GM19240 (cell line): ENCODE measurements around the gene RPTOR.

Source experiments
- DNase-seq: peaks from one replicate; pipeline ENCODE4 v3.0.0; 2011; ENCODE audit warnings: low spot score; ENCODE audit not compliant: insufficient read length

Gene RPTOR

GRCh38 chr17:80829166-80829813 lies 284.7 kb downstream of the RPTOR start:
- no peak for DNase-seq

- DNase-seq, result no peak
Measured at GRCh38 chr17:80830020-80830780, 285.6 kb downstream of the RPTOR start.

DNA sequence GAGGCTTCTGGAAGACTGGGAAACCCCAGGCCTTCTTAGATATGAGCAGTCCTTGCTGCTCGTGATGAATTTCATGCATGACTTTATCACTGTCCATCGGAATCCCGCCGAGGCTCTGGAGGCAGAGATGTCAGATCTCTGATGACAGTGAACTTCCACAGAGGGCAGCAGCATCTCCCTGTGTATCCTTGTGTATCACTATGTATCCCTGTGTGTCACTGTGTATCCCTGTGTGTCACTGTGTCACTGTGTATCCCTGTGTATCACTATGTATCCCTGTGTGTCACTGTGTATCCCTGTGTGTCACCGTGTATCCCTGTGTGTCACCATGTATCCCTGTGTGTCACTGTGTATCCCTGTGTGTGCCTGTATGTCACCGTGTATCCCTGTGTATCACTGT lies 286.9 kb downstream of the RPTOR start:
- DNase-seq, result no peak

GRCh38 chr17:80832266-80832676 lies 287.6 kb downstream of the RPTOR start:
- no peak for DNase-seq

- peak; percentile 99 for DNase-seq
Measured at GRCh38 chr17:80832888-80833583, 288.4 kb downstream of the RPTOR start.

- no peak for DNase-seq
Measured at GRCh38 chr17:80833952-80834892, 289.6 kb downstream of the RPTOR start.

DNA sequence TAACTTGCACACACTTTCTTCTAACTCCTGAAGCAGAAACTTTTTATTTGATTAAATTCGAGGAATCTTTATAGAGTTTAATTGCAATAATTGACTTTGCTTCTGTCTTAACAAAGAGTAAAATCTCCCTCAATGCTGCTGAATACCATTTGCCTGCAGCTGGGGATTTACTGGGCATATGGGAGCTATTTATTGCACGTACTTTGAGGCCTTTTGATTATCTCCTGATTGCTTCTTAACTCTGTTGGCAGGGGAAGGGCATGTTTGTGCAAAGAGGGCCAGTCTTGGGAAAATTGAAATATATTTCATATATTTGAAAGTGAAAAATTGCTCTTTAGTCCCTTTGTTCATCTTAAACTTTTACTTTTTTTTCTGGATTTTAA lies 290.2 kb downstream of the RPTOR start:
- DNase-seq, result no peak

GRCh38 chr17:80835816-80836657 lies 291.4 kb downstream of the RPTOR start:
- no peak for DNase-seq

GRCh38 chr17:80836658-80836965 lies 292.0 kb downstream of the RPTOR start:
- no peak for DNase-seq

DNA sequence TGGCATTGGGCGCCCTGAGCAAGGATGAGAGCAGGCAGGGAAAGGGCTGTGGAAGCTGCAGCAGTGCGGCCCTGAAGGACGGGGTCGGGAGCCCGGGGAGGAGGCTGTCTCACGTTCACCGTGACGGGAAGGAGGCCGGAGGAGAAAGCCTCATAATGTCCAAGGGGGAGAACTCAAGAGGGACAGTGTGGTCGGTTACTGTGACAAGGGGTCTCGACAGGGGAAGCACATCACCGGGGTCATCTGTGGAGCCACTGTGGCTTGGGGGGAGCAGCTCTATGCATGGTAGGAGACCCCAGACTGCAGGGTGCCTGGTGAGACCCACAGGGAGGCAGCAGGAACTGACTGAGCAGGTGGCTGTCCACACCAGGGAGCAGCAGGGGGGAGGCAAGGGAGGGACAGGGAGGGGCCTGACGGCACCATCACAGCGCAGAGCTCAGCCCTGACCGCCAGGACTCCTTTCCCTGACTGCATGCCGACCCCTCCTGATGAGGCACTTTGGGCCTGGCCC lies 292.4 kb downstream of the RPTOR start:
- no peak for DNase-seq

GRCh38 chr17:80837711-80838110 lies 293.1 kb downstream of the RPTOR start:
- DNase-seq, result no peak

GRCh38 chr17:80838311-80839025 lies 293.8 kb downstream of the RPTOR start:
- DNase-seq, result no peak

GRCh38 chr17:80839026-80839345 lies 294.3 kb downstream of the RPTOR start:
- no peak for DNase-seq

GRCh38 chr17:80839511-80839941 lies 294.9 kb downstream of the RPTOR start:
- DNase-seq, result no peak

DNA sequence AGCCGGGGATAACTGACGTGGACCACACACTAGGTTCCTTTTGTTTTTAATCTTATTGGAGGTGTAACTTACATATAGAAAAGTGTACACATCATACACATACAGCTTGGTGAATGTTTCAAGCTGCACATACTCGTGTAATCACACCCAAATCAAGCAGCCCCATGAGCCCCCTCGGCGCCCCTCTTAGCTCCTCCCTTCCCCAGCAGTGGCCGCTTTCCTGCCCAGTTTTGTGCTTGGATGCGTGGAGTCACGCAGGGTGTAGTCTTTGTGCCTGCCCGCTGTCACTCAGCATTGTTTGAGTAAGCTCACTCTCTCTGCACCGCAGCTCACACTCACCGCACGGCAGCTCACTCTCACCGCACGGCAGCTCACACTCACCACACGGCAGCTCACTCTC lies 295.3 kb downstream of the RPTOR start:
- no peak for DNase-seq

- no peak for DNase-seq
Measured at GRCh38 chr17:80842456-80843013, 297.9 kb downstream of the RPTOR start.

GRCh38 chr17:80843741-80844156 lies 299.1 kb downstream of the RPTOR start:
- DNase-seq, result no peak

- DNase-seq, result no peak
Measured at GRCh38 chr17:80844418-80844990, 299.9 kb downstream of the RPTOR start.
